HG02981 (cell line): Measurements from ENCODE around the gene RMRP.
A peak's percentile ranks its signal among the peaks of the same experiment; 100 is the strongest.

Source experiments
- ATAC-seq: cut with Tn5 transposase; IDR thresholded peaks from one replicate; pipeline ENCODE4 v1.9.1; 2021; ENCODE audit warnings: mild to moderate bottlenecking, moderate library complexity; ENCODE audit not compliant: unreplicated experiment

Gene RMRP

DNA sequence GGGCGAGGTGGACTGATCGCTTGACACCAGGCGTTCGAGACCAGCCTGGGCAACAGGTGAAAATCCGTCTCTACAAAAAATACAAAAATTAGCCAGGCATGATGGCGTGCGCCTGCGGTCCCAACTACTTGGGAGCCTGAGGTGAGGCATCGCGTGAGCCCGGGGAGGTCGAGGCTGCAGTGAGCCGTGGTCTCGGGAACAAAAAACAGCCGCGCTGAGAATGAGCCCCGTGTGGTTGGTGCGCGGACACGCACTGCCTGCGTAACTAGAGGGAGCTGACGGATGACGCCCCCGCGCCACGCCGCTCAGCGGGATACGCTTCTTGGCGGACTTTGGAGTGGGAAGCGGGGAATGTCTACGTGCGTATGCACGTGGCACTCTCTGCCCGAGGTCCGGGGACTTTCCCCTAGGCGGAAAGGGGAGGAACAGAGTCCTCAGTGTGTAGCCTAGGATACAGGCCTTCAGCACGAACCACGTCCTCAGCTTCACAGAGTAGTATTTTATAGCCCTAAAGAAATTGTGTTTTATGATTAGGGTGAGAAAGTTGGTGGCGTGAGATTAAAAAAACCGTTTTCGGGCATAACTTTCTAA is at the start of gene RMRP:
TSS of gene RMRP (minus strand) at position 474 of the 591 bp plus-strand sequence.
- ATAC-seq = peak; percentile 80

DNA sequence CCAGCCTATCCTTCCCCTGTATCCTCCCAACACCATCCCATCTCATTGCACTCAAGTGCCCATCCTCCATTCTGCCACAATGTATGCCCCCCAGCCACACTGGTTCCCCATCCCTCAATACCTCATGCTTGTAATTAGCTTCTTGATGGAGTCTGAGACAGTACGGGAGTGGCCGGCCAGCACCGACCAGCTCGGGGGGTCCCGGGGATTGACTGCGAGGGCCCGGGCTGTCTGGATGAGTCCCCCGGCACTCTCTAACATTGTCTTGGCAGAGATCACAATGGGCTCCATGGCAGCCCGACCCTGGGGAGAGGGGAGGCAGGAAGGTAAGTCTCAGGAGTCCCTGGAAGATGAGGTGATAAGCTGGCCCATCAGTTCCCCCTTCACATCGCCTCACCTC is 49.1 kb upstream of the RMRP start:
- ATAC-seq = no peak

DNA sequence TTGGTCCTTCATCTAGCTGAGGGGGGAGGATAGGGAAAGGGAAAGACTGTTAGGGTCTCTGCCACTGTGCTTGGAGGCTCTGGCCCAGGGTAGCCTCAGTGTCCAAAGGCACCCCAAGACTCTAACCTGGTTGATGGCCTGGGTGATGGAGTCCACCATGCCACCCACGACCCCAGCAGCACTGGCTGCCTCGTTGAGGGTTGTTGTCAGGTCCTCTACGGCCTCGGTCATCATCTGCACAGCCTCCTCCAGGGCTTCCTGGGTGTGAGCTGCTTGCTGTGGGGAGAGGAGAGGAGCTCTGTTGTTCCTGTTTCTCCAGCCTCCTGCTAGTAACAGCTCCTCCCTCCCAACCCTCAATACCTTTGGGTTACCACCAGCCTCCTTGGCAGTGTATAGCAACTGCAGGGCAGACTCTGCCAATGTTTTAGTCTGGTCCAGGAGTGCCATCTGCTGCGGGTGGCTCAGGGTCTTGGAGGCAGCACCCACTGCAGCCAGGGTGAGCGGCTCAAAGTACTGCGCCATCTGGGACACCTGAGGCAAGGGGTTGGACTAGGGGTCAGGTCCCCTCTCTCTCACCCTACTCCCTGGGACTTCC is 48.1 kb upstream of the RMRP start:
- ATAC-seq = no peak

DNA sequence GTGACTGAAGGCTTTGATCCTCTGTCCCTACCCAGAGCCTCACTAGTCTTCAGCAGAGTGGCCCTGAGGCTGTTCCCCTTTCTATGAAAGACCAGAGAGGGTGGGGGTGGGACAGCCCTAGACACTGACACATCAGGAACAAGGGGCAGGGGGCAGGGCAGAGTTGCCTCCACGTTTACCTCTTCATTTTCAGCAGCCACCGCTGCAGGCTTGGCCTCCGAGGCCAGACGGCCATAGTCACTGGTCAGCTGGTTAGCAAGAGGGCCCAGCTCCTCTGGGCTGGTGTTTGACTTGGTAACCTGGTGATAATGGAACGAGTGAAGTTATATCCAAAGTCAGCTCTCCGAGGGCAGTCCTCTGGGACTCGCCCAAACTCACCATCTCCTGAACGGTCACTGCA is 47.6 kb upstream of the RMRP start:
- no peak for ATAC-seq

DNA sequence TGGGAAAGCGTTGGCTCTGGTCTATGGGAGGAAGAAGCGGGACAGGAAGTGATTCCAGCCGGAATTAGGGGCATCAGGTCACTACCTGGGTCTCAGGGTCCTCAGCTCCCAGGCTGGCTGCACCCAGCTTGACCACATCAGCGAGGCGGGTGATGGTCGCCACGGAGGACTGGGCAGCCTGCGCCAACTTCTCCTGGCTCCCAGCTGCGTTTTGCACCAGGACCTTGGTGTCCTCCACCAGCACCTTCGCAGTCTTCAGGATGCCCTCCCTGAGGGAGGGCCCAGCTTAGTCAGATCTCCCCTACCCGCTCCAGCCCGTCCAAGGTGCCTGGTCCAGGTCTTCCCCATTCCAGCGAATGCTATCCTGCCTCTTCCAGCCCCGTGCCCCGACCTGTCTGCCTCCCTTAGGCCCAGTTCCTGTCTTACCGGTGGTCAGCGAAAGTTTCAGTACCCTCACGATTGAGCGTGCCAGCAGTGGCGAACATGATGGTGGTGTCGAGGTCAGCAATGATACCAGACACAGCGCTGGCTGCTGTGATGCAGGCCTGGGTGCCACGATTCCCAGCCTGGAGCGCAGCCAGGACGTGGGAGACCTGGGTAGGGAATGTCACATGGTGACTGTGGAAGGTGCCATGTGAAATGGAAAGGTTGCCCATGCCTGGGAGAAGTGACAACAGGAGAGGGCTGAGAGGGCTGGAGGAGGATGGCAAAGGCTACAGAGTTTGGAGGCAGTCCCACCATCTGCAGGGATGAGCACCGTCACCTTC is 46.3 kb upstream of the RMRP start:
- no peak for ATAC-seq

DNA sequence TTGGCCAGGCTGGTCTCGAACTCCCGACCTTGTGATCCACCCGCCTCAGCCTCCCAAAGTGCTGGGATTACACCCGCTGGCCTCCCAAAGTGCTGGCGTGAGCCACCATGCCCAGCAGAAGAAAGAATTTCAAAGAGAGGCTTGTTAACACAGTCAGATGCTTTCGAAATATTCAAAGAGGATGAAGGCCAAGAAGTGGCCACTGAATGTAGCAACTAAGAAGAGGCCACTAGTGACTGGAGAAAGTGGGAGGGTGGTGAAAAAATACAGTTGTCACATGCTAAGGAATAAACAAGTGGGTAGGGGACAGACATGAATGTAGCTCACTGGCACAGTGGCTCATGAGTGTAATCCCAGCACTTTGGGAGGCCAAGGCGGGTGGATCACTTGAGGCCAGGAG is 44.9 kb upstream of the RMRP start:
- ATAC-seq = no peak

DNA sequence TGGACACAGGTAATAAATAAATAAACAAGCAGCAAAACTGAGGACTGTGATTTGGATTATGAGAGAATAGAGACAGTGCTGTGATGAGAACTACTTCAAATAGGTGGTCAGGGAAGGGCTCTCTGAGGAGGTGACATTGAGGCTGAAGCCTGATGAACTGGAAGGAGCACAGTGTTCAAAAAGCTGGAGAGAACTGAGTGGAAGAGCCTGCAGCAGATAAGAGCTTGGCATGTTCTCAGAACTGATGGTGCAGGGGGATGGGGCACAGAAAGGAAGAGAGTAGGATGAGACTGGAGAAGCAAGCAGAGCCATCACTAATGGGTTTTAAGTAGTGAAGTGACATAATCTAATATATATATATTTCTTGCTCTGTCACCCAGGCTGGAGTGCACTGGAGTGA is 43.1 kb upstream of the RMRP start:
- ATAC-seq = no peak

DNA sequence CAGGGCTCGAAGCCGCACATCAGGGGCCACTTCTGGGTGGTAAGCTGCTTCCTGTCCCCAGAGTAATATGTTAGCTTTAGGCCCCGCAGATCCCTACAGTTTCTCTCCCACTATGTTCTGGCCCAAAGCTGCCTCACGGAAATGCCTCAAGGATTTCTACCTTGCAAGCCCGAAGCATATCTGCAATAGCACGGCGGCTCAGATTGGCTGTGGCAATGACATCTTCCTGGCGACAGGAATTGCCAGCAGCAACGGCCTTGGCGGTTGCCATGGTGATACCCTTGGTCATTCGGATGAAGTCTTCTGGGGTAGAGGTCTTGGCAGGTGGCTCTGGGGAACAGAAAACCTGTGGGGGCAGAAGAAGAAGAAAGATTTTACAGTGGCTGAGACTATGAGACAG is 42.2 kb upstream of the RMRP start:
- no peak for ATAC-seq

DNA sequence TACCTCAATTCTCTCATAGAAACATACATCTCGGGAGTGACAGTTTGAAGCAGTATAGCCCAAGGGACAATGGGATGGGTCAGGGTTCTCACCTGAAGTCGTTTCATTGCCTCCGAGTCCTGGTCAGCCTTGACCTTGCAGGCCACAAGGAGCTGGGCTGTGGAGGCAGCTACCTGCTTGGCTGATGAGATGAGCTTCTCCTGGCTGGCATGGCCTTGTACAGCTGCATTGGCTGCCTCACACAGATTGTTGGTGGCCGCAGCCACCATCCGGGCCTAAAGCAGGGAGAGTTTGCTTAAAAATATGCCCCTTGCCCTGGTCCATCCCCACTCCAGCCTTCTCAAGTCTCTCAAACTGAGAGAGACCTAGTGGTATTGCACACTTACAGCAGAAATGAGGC is 40.4 kb upstream of the RMRP start:
- no peak for ATAC-seq

DNA sequence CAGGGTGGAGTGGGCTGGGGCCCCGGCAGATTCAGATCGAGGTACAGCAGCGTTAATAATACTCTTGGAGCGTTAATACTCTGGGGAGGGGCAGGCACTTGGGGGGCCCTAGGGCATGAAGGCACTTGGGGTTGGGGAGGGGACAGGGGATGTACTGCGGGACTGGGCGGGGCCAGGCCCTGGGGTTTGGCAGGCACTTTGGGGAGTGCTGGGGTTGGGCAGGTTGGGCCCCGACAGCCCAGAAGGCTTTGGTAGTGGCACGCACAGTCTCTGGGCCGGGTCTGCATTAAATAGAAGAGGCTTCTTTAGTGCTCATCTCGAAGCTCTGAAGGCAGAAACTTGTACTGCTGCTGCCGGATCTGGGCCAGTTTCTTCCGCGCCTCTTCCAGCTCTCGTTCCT is 39.7 kb upstream of the RMRP start:
- no peak for ATAC-seq

DNA sequence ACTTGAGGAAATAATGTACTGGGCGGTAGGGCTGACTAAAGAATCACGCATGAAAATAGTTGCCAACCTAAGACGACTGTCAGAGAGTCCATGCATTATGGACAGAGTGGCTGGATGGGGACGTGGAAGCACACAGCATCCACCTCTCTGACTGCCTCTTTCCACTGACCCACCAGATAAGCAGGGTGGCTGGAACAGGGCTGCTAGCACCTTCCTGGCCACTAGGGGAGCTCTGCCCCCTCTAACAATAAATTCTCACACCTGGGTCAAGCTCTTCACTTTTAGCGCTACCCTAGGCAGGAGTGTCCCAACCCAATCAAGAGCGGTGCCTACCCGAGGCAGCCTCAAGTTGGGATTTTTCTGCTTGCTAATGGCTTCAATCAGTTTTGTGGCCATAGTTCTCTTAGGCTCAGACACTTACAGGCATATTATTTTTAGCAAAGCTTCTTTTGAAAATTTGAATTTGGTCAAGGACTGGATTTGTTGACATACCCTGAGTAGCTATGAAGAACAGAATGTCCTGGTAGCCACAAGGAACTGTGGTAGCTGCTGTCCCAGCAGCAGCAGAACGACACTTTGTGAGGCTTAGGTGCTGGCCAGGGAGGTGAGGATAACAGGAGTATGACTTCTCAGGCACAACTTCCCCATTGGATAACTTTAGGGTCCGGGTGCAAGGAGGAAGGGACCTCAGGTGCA is 38.8 kb upstream of the RMRP start:
- peak; percentile 63 for ATAC-seq

DNA sequence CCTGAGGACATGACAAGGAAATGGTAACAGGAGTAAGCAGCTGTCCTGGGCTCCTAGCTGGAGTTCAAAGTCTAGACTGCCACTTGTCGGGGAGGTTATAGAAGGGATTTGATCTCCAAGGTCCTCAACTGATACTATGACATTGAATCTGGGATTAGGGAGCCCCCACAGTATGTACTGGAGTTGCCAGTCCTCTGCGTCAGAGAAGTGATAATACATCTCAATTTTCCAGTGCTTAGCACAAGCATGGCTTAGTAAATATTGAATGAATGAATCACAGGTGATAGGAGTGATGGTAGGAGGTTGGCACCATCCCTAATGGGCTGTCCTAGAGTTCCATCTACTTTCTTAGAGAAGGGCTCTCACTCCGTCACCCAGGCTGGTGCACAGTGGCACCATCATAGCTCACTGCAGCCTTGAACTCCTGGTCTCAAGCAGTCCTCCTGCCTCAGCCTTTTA is 38.2 kb upstream of the RMRP start:
- no peak for ATAC-seq

DNA sequence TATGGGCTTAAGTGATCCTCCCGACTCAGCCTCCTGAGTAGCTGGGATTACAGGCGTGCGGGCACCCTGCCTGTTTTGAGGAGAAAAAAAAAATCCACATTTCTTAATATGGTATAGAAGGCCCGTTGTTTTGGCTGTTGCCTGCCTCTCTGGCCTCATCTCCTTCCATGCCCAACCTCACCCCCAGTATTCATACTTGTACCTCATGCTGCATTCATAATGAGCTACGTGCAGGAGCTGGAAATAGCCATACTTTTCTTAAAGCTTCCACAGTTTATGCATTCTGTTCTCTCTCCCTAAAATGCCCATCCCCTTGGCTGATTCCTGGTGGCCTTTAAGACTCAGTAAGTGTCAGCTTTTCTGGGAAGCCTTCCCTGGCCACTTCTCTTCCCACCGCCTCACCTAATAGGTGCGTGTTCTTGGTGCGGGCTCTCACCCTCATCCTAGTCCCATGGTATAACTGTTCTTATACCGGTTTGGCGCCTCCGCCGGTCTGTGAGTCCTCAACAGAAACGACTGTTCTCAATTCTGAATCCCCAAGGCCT is 34.0 kb upstream of the RMRP start:
- ATAC-seq = no peak

DNA sequence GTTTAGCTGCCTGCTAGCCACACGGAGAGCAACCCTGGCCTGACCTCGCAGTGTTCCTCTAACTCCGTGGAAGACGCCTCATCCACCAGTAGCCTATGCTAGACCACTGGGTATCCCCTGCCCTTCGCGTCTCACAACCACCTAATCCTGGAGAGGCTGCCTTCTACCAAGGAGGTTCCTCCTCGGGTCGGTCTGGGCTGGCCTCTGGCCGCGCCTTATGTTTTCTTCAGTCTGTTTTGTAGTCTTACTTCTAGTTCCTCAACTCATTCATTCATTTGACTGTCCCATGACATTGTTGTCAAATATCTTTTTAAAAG is 33.5 kb upstream of the RMRP start:
- no peak for ATAC-seq

DNA sequence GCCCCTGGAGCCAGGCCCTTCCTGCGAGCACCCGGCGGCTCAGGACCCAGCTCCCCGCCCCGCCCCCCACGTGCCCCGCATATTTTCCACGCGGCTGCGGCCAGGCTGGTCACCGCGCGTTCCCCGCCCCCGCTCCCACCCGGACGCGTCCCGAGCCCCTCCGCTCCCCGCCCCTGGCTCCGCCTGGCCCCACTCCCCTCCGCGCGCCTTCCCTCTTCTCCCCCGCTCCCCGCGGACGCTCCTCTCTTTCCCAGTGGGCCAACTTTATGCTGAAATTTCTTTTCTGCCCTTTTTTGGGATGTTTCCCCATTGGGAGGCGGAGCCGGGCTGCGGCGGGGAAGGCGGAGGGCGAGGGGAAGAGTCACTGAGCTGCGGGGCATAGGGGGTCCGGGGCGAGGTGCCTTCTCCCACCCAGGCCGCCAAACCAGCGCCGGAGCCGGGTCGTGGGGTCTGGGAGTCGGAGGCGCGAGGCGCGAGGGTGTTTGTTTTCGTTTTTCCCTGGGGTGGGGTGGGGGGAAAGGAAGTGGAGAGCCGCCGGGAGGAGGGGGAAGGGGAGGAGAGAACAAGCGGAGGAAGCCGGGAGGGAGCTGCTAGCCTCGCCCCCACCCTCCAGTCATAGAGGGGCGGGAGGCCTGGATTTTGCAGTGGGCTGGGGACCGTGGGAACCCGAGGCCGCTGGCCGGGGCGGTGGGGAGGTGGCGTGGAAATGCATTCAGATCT is 33.0 kb upstream of the RMRP start:
- ATAC-seq = no peak

DNA sequence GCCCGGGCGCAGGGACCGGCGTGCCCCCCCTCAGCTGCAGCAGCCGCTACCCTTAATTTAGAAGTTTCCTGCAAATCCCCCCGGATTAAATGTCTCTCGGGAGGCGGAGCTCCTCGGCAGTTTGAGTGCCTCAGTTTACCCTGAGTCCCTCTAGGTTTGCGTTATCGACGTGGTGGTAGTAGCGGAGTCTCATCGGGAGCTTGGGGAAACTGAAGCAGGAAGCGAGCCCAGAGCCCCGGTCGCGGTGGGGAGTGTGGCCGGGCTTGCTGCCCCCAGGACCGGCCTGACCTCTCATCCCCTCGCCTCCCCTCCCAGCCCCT is 32.4 kb upstream of the RMRP start:
- ATAC-seq = no peak

DNA sequence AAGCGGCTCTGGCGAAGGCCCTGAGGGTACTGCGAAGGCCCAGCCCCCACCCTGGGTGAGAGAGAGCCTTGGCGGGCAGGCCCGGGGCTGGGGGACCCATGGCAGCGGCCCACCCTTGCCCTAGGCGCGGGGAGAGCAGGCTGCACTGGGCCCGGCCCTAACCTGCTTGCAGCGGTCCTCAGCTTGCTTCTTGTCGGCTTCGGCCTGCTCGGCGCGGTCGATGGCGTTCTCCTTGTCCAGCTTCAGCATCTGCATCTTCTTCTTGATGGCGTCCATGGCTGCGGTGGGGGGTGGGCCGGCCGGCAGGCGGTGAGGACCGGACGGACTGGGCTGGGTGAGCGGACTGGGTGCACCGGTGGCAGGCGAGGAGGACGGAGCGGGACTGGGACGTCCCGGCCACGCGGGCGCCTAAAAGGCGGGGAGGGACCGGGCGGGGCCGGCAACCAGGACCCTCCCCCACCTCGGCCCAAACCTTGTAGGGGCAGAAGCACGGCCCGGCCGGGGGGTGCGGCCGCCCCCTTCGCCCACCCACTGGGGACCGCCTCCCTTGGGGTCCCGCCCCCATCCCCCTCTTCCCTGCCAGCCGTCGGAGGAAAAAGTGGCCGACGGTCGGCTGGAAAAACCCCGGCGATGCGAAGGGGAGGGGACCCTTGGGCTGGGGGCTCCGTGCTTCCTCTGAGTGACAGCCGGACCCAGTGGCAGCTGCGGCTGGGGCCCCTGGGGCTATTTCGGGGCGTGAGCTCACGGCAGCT is 31.9 kb upstream of the RMRP start, which contains the start of gene TPM2:
TSS of gene TPM2 (minus strand) at position 384 of the 752 bp plus-strand sequence. CDS start at position 276, 108 bp downstream.
- no peak for ATAC-seq

DNA sequence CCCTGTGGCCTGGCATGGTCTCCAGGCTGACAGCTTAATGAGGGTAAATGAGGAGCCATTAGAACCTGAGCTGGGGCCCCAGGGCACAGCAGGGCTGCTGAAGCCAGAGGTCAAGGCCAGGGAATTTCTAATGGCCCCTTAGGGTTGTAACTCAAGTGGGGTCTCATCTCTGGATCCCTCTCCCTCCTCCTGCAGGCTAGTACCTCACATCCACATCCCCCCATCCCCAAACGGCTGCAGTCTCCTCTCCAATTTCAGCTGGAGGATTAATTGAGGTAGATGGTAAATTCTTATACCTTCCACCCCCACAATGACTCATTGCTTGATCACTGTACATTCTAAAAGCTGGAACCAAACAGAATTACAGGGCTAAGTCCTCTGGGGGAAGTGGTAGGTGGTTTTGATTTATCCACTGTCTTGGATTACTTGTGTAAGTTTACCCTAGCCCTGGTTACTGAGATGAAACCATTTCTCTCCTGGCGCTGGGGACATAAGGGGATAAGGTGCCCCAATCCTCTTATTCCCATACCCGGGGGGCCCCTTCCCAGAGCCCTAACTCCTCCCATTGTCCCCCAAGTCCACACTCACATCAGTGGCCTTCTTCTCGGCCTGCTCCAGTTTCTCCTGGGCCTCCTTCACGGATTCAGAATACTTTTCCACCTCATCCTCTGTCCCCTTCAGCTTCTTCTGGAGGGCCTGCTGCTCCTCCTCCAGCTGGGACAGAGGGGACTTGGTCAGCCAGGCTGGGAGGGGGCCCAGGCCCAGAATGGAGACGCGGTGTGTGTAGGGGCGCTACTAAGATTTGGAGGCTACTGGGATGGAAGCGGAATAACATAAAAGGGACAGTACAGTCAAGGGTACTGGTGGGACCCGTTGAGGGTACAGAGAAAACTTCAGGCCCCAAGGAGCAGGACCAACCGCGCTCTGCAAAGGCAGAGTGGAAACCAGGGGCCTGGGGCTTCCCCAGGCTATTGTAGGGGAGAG is 31.0 kb upstream of the RMRP start:
- ATAC-seq = no peak

DNA sequence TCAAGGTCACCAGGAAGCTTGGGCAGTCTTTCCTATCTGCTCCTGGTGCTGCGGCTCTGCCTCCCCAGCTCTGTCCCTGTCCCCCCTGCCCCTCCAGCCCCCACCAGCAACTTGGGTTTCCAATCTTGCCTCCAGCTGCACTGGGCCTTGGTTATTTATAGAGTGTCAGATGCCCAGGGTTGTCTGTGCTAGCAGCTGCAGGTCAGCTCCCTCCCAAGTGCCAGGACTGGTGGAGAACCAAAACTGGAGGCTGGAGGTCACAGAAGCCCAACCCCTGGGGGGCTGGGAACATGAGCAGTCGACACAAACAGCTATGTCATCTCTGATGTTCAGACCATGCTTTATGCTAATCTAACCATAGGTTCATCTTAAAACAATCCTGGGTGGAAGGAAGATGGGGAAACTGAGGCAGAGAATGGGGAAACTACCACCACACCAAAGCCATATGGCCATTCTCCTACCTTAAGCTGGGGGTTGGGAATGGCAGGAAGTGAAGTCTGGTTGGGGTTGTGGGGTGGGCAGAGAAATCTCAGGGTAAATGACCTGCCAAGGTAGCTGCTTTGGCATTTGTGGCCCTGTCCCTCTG is 30.2 kb upstream of the RMRP start:
- no peak for ATAC-seq
